ENCODE data around the gene DLGAP1. TPM values are rescaled to one million over a fixed set of nuclear protein-coding genes. Genes with fewer than 3 reads are reported as not detected.

DLGAP1 gene
- total RNA-seq, 1 experiment from 2014 or later = 23.2 TPM

DNA sequence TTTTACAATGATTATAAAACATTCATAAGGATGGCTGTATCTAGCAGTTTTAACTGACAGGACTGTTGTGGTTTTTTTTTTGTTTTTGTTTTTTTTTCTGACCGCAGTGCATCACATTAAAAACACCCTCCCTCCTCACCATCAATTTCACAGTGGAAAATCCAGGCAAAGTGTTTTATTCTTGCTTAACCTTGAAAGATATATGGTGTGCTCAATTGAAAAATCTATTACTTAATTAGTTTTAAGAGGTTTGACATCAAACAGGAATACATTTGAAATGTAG, 250.7 kb downstream of the DLGAP1 start:
- no peaks in the 10 kb centered on the region for H3K27me3 Mint-ChIP-seq (ENCODE audit: low read depth)
- H3K4me2 ChIP-seq (ENCODE audit: insufficient read depth, insufficient read length, low read length) = no peak overlapping the region
- no peaks in the 10 kb centered on the region for H3K79me1 ChIP-seq (ENCODE audit: insufficient read depth, low read depth, low read length, poor library complexity, severe bottlenecking)
- no peak overlapping the region for H3K4ac ChIP-seq (ENCODE audit: low read depth, low read length)
- no peaks in the 10 kb centered on the region for H3K27me3 ChIP-seq (ENCODE audit: insufficient read depth, low read length)
- H3K9me3 ChIP-seq (ENCODE audit: control insufficient read depth, low read depth, low read length) = no peaks in the 10 kb centered on the region
- TF ChIP-seq, protein P1, sequence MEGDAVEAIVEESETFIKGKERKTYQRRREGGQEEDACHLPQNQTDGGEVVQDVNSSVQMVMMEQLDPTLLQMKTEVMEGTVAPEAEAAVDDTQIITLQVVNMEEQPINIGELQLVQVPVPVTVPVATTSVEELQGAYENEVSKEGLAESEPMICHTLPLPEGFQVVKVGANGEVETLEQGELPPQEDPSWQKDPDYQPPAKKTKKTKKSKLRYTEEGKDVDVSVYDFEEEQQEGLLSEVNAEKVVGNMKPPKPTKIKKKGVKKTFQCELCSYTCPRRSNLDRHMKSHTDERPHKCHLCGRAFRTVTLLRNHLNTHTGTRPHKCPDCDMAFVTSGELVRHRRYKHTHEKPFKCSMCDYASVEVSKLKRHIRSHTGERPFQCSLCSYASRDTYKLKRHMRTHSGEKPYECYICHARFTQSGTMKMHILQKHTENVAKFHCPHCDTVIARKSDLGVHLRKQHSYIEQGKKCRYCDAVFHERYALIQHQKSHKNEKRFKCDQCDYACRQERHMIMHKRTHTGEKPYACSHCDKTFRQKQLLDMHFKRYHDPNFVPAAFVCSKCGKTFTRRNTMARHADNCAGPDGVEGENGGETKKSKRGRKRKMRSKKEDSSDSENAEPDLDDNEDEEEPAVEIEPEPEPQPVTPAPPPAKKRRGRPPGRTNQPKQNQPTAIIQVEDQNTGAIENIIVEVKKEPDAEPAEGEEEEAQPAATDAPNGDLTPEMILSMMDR (conservative IDR thresholded peaks at IDR 0.05) = no peak
- H3T11ph ChIP-seq (ENCODE audit: low read length) = no peak overlapping the region
- no peak overlapping the region for H4K91ac ChIP-seq (ENCODE audit: insufficient read length, low read depth, low read length)
- H2BK12ac ChIP-seq (ENCODE audit: insufficient read length, low read depth, low read length) = no peak overlapping the region
- H3K56ac ChIP-seq (ENCODE audit: insufficient read length, low read depth, low read length) = no peak overlapping the region
- no peak overlapping the region for H2AFZ ChIP-seq (ENCODE audit: low read length)
- H3K36me3 Mint-ChIP-seq (ENCODE audit: insufficient read depth in 1 of 3, low read depth in 3 of 3) = peaks cover 0 to 7% (median 2%) of the 10 kb centered on the region in 3 experiments; a peak in 4 of 7 replicates
- no peaks in the 10 kb centered on the region for H3K9me3 Mint-ChIP-seq
- no peak overlapping the region for H2BK120ac ChIP-seq (ENCODE audit: low read depth, low read length, poor library complexity, severe bottlenecking)
- no peak overlapping the region for H2BK15ac ChIP-seq (ENCODE audit: low read depth, low read length)
- no peak overlapping the region for H3K14ac ChIP-seq (ENCODE audit: insufficient read depth, low read length)
- DNase-seq = no peak
- no peak overlapping the region for H3K27ac Mint-ChIP-seq
- H3K23me2 ChIP-seq (ENCODE audit: insufficient read length, low read depth, low read length, poor library complexity, severe bottlenecking) = no peaks in the 10 kb centered on the region
- no peak overlapping the region for H3K4me3 Mint-ChIP-seq
- no peak overlapping the region for H3K9ac ChIP-seq (ENCODE audit: extremely low read depth, insufficient read length, low read length)
- no peaks in the 10 kb centered on the region for H4K20me1 ChIP-seq (ENCODE audit: control insufficient read depth, insufficient read depth, insufficient read length)
- H2BK5ac ChIP-seq (ENCODE audit: insufficient read length, low read length) = no peak overlapping the region
- WGBS (ENCODE audit: extremely low coverage, insufficient read length, low lambda C conversion rate) = no CpG with 5 or more reads among the region's 1 CpG
- H3K4me1 Mint-ChIP-seq = peaks cover 33 to 50% of the 10 kb centered on the region in 2 experiments
- H2AK5ac ChIP-seq (ENCODE audit: insufficient read length, low read length) = no peak overlapping the region
- no peak overlapping the region for H3K23ac ChIP-seq (ENCODE audit: insufficient read length, low read depth, low read length)
- H4K5ac ChIP-seq (ENCODE audit: insufficient read length, low read depth, low read length) = no peak overlapping the region
- H3K27ac ChIP-seq (ENCODE audit: insufficient read length, low read depth, low read length) = no peak overlapping the region
- no peaks in the 10 kb centered on the region for H3K79me2 ChIP-seq (ENCODE audit: insufficient read depth, low read length)
- H2BK20ac ChIP-seq (ENCODE audit: low read depth, low read length, poor library complexity, severe bottlenecking) = no peak overlapping the region
- H3K4me1 ChIP-seq (ENCODE audit: insufficient read depth, low read length) = peaks cover 4% of the 10 kb centered on the region
- no peak overlapping the region for H3K18ac ChIP-seq (ENCODE audit: insufficient read length, low read depth, low read length)
- no peak overlapping the region for H4K8ac ChIP-seq (replicated peaks; ENCODE audit: insufficient read length, low read depth, low read length)
